ENCODE data around the gene FRMD4A.

The FRMD4A gene

GRCh38 chr10:14181567-14181936 is 149.2 kb downstream of the FRMD4A start:
- DNase-seq = no peak

GRCh38 chr10:14180911-14181566 is 149.7 kb downstream of the FRMD4A start:
- DNase-seq = no peak

GRCh38 chr10:14179251-14179650 is 151.5 kb downstream of the FRMD4A start:
- DNase-seq = no peak

- DNase-seq = peak; percentile 34
These were observed 156.8 kb downstream of the FRMD4A start for GRCh38 chr10:14173706-14174594.

- no peak for DNase-seq
These were observed 157.4 kb downstream of the FRMD4A start for GRCh38 chr10:14173391-14173705.

GRCh38 chr10:14172336-14172950 is 158.3 kb downstream of the FRMD4A start:
- no peak for DNase-seq

GRCh38 chr10:14171336-14171735 is 159.4 kb downstream of the FRMD4A start:
- no peak for DNase-seq

- DNase-seq = peak; percentile 40
These were observed 167.2 kb downstream of the FRMD4A start for GRCh38 chr10:14163377-14164086.

- DNase-seq = no peak
These were observed 167.9 kb downstream of the FRMD4A start for GRCh38 chr10:14162629-14163344.

- no peak for DNase-seq
These were observed 168.7 kb downstream of the FRMD4A start for GRCh38 chr10:14162061-14162460.

- DNase-seq = no peak
These were observed 170.4 kb downstream of the FRMD4A start for GRCh38 chr10:14160299-14160698.

GRCh38 chr10:14158575-14158974 is 172.1 kb downstream of the FRMD4A start:
- no peak for DNase-seq

- no peak for DNase-seq
These were observed 174.6 kb downstream of the FRMD4A start for GRCh38 chr10:14156104-14156503.

- DNase-seq = no peak
These were observed 177.1 kb downstream of the FRMD4A start for GRCh38 chr10:14153570-14154055.

GRCh38 chr10:14151571-14151970 is 179.2 kb downstream of the FRMD4A start:
- DNase-seq = no peak

- no peak for DNase-seq
These were observed 180.2 kb downstream of the FRMD4A start for GRCh38 chr10:14150526-14150925.

GRCh38 chr10:14146501-14146900 is 184.2 kb downstream of the FRMD4A start:
- no peak for DNase-seq

- DNase-seq = no peak
These were observed 184.7 kb downstream of the FRMD4A start for GRCh38 chr10:14146025-14146424.

GRCh38 chr10:14144451-14144850 is 186.3 kb downstream of the FRMD4A start:
- DNase-seq = no peak

- no peak for DNase-seq
These were observed 188.0 kb downstream of the FRMD4A start for GRCh38 chr10:14142606-14143250.

GRCh38 chr10:14141283-14141682 is 189.4 kb downstream of the FRMD4A start:
- DNase-seq = no peak

- DNase-seq = no peak
These were observed 193.3 kb downstream of the FRMD4A start for GRCh38 chr10:14137391-14137790.

Data from midbrain (tissue), 1 donor.